Nucleus accumbens (tissue), 56 donors: ENCODE data around the gene LARP4.
A peak's percentile ranks its signal among the peaks of the same experiment; 100 is the strongest.
"Not testable (repeated sequence)": the region's sequence is repeated elsewhere in the genome, so short reads cannot be mapped to it uniquely, and the experiment has no call there.

Experiments used
- DNase-seq, 56 donors: peaks; one replicate each; lab custom pipeline; 2025; lab: John Stamatoyannopoulos, UW

Gene LARP4

GRCh38 chr12:50400104-50400637, 514 bp upstream of the LARP4 start:
- no peak for DNase-seq

- DNase-seq: peak in 11 of 56 donors; percentile 0 to 42 (median 21)
These were observed 906 bp downstream of the LARP4 start for GRCh38 chr12:50401500-50402081.

GRCh38 chr12:50402264-50403000, 1.7 kb downstream of the LARP4 start:
- DNase-seq: no peak

- no peak for DNase-seq
These were observed 2.3 kb downstream of the LARP4 start for GRCh38 chr12:50403001-50403440.

GRCh38 chr12:50404307-50404706, 3.6 kb downstream of the LARP4 start:
- DNase-seq: no peak

- no peak for DNase-seq
These were observed 10.5 kb downstream of the LARP4 start for GRCh38 chr12:50411051-50411660.

GRCh38 chr12:50415899-50416479, 15.3 kb downstream of the LARP4 start:
- DNase-seq: no peak

GRCh38 chr12:50419112-50419909, 18.6 kb downstream of the LARP4 start:
- no peak for DNase-seq

GRCh38 chr12:50422855-50423254, 22.2 kb downstream of the LARP4 start:
- DNase-seq: not testable (repeated sequence)

- DNase-seq: not testable (repeated sequence)
These were observed 22.7 kb downstream of the LARP4 start for GRCh38 chr12:50423342-50423741.

- no peak for DNase-seq
These were observed 25.0 kb downstream of the LARP4 start for GRCh38 chr12:50425589-50426258.

GRCh38 chr12:50431656-50432055, 31.0 kb downstream of the LARP4 start:
- DNase-seq: not testable (repeated sequence)

GRCh38 chr12:50440288-50440687, 39.6 kb downstream of the LARP4 start:
- DNase-seq: no peak

GRCh38 chr12:50441763-50442162, 41.1 kb downstream of the LARP4 start:
- DNase-seq: no peak

GRCh38 chr12:50442178-50442908, 41.7 kb downstream of the LARP4 start:
- no peak for DNase-seq

GRCh38 chr12:50449671-50450070, 49.0 kb downstream of the LARP4 start:
- not testable (repeated sequence) for DNase-seq

GRCh38 chr12:50452795-50453194, 52.1 kb downstream of the LARP4 start:
- DNase-seq: no peak

- no peak for DNase-seq
These were observed 53.2 kb downstream of the LARP4 start for GRCh38 chr12:50453872-50454271.

GRCh38 chr12:50458606-50459005, 57.9 kb downstream of the LARP4 start:
- DNase-seq: no peak
